H1 (cell line): ENCODE results near the gene USP12. TPM values are rescaled to one million over a fixed set of nuclear protein-coding genes. Genes with fewer than 3 reads are reported as not detected.

Source experiments
- CTCF ChIA-PET: fragments of 300-600 bp; sonication (Branson Sonifier 250); formaldehyde crosslinking; loops from one replicate; lab custom pipeline; 2021; ENCODE audit not compliant: partially characterized antibody; lab: Charles Lee
- POLR2A ChIA-PET: fragments of 300-600 bp; sonication (Branson Sonifier 250); formaldehyde crosslinking; loops from one replicate; lab custom pipeline; 2021; ENCODE audit warnings: inconsistent platforms; ENCODE audit not compliant: partially characterized antibody; lab: Charles Lee
- DNase-seq, 2 experiments: peaks; one replicate each; pipeline versions ENCODE4 v3.0.0 to v3.0.0-alpha.2; 2010 to 2022; ENCODE audit warnings: low spot score in 2 of 2, low read depth in 1 of 2, mixed read lengths in 1 of 2
- FAIRE-seq: peaks from 2 replicates; lab custom pipeline; 2011; peaks lifted over from hg19 to GRCh38; lab: Jason Lieb, UNC
- H2AFZ ChIP-seq: 2 replicates; pipeline ENCODE4 v1.8.1; 2012; ENCODE audit warnings: low read length, inconsistent platforms
- H2AK5ac ChIP-seq: 2 replicates; pipeline ENCODE4 v1.6.1; 2013; ENCODE audit warnings: low read depth, low read length
- H2BK120ac ChIP-seq: replicated peaks from 2 replicates; pipeline ENCODE3; 2013; ENCODE audit warnings: low read depth, low read length, inconsistent platforms
- H2BK12ac ChIP-seq: 2 replicates; pipeline ENCODE4 v1.6.1; 2013; ENCODE audit warnings: low read depth, low read length
- H2BK15ac ChIP-seq: 2 replicates; pipeline ENCODE4 v1.6.1; 2013; ENCODE audit warnings: low read length
- H2BK20ac ChIP-seq: 2 replicates; pipeline ENCODE4 v1.6.1; 2013; ENCODE audit warnings: low read length
- H2BK5ac ChIP-seq: 2 replicates; pipeline ENCODE4 v1.6.1; 2013; ENCODE audit warnings: low read depth, low read length
- H3K14ac ChIP-seq: 2 replicates; pipeline ENCODE4 v1.6.1; 2013; ENCODE audit warnings: inconsistent platforms; ENCODE audit not compliant: insufficient read length
- H3K18ac ChIP-seq: 2 replicates; pipeline ENCODE4 v1.6.1; 2013; ENCODE audit warnings: low read length; ENCODE audit errors: extremely low read depth
- H3K23ac ChIP-seq: 2 replicates; pipeline ENCODE4 v1.6.1; 2013; ENCODE audit warnings: inconsistent platforms; ENCODE audit not compliant: insufficient read length
- H3K23me2 ChIP-seq: 2 replicates; pipeline ENCODE4 v1.6.1; 2013; ENCODE audit warnings: low read depth, low read length
- H3K27ac ChIP-seq: 2 replicates; pipeline ENCODE4 v1.6.1; 2011; ENCODE audit warnings: low read depth, low read length, inconsistent platforms
- H3K27me3 ChIP-seq, 4 experiments: replicated peaks in 1 of 4; 1 replicate in 1 of 4; 2 replicates in 3 of 4; pipeline versions ENCODE4 v1.6.1 to v1.8.1; 2011 to 2013; ENCODE audit warnings: low read length in 3 of 4, mild to moderate bottlenecking in 3 of 4, inconsistent platforms in 2 of 4, mixed read lengths in 2 of 4, moderate library complexity in 1 of 4; ENCODE audit not compliant: control insufficient read depth in 3 of 4, insufficient read depth in 3 of 4; ENCODE audit errors: extremely low read depth in 1 of 4
- H3K36me3 ChIP-seq, 4 experiments: 2 replicates each; pipeline versions ENCODE4 v1.6.1 to v1.8.1; 2011 to 2013; ENCODE audit warnings: mild to moderate bottlenecking in 4 of 4, low read length in 3 of 4, moderate library complexity in 2 of 4, control low read depth in 1 of 4, inconsistent platforms in 1 of 4; ENCODE audit not compliant: insufficient read depth in 4 of 4, control insufficient read depth in 2 of 4
- H3K4ac ChIP-seq: replicated peaks from 2 replicates; pipeline ENCODE3; 2013; ENCODE audit warnings: low read length, low read depth, mixed read lengths, inconsistent platforms; ENCODE audit not compliant: insufficient read length
- H3K4me1 ChIP-seq, 4 experiments: replicated peaks in 1 of 4; 1 replicate in 1 of 4; 2 replicates in 3 of 4; pipeline versions ENCODE4 v1.6.1 to v1.8.1; 2011 to 2013; ENCODE audit warnings: low read length in 3 of 4, inconsistent platforms in 2 of 4, mixed read lengths in 1 of 4; ENCODE audit not compliant: insufficient read depth in 4 of 4, control insufficient read depth in 3 of 4
- H3K4me2 ChIP-seq, 2 experiments: 2 replicates each; pipeline versions ENCODE4 v1.6.1 to v1.8.1; 2011 to 2013; ENCODE audit warnings: low read depth in 2 of 2, low read length in 2 of 2, control low read depth in 1 of 2, inconsistent platforms in 1 of 2, mild to moderate bottlenecking in 1 of 2; ENCODE audit not compliant: insufficient read depth in 1 of 2
- H3K4me3 ChIP-seq, 4 experiments: fragments of 200-600, 300-600 bp in 1 of 4; sonication (generic), shearing (Covaris generic), sonication (Bioruptor Twin) in 1 of 4; 2 replicates each; pipeline versions ENCODE4 v1.5.1 to v1.8.1; 2011 to 2016; ENCODE audit warnings: low read length in 4 of 4, low read depth in 3 of 4, control low read depth in 2 of 4, inconsistent platforms in 2 of 4, mild to moderate bottlenecking in 2 of 4, mixed read lengths in 1 of 4, moderate library complexity in 1 of 4; ENCODE audit not compliant: insufficient read depth in 2 of 4; ENCODE audit errors: extremely low read depth in 1 of 4
- H3K56ac ChIP-seq: replicated peaks from 2 replicates; pipeline ENCODE3; 2013; ENCODE audit warnings: low read depth, mild to moderate bottlenecking, mixed read lengths, low read length, inconsistent platforms; ENCODE audit not compliant: insufficient read length
- H3K79me1 ChIP-seq: 2 replicates; pipeline ENCODE4 v1.6.1; 2013; ENCODE audit warnings: low read depth, low read length, control low read depth
- H3K79me2 ChIP-seq, 2 experiments: 2 replicates each; pipeline versions ENCODE4 v1.6.1 to v1.8.1; 2012 to 2013; ENCODE audit warnings: low read length in 2 of 2, mild to moderate bottlenecking in 2 of 2, inconsistent platforms in 1 of 2; ENCODE audit not compliant: insufficient read depth in 2 of 2, control insufficient read depth in 1 of 2
- H3K9ac ChIP-seq, 4 experiments: replicated peaks in 1 of 4; 1 replicate in 1 of 4; 2 replicates in 3 of 4; pipeline versions ENCODE4 v1.6.1 to v1.8.1; 2011 to 2013; ENCODE audit warnings: low read depth in 3 of 4, low read length in 3 of 4, control low read depth in 2 of 4, mild to moderate bottlenecking in 2 of 4, moderate library complexity in 2 of 4, inconsistent platforms in 1 of 4; ENCODE audit errors: extremely low read depth in 1 of 4
- H3K9me3 ChIP-seq, 2 experiments: 2 replicates each; pipeline versions ENCODE4 v1.6.1 to v1.8.1; 2012 to 2013; ENCODE audit warnings: mild to moderate bottlenecking in 2 of 2, moderate library complexity in 2 of 2, control low read depth in 1 of 2, inconsistent platforms in 1 of 2, low read depth in 1 of 2, low read length in 1 of 2, mixed read lengths in 1 of 2; ENCODE audit not compliant: insufficient read depth in 2 of 2
- H4K20me1 ChIP-seq, 2 experiments: replicated peaks in 1 of 2; 2 replicates each; pipeline versions ENCODE3 to v1.8.1; 2011 to 2013; ENCODE audit warnings: inconsistent platforms in 2 of 2, low read length in 2 of 2, mild to moderate bottlenecking in 1 of 2; ENCODE audit not compliant: insufficient read depth in 2 of 2, control insufficient read depth in 1 of 2
- H4K5ac ChIP-seq: 2 replicates; pipeline ENCODE4 v1.6.1; 2013; ENCODE audit warnings: low read length, low read depth, mixed read lengths, inconsistent platforms; ENCODE audit not compliant: insufficient read length
- H4K8ac ChIP-seq: 2 replicates; pipeline ENCODE4 v1.8.0; 2013; ENCODE audit warnings: mild to moderate bottlenecking, moderate library complexity, low read length, inconsistent platforms; ENCODE audit not compliant: insufficient read depth; ENCODE audit errors: extremely low read depth
- H4K91ac ChIP-seq: replicated peaks from 2 replicates; pipeline ENCODE3; 2013; ENCODE audit warnings: low read length, mixed read lengths, inconsistent platforms; ENCODE audit not compliant: insufficient read length
- FOSL1 ChIP-seq: IDR thresholded peaks from 2 replicates; pipeline ENCODE4 v1.6.1; 2011; ENCODE audit warnings: mild to moderate bottlenecking, low read depth, low read length, moderate library complexity; ENCODE audit not compliant: insufficient read depth
- MAFK ChIP-seq: IDR thresholded peaks from 2 replicates; pipeline ENCODE4 v1.6.1; 2012; ENCODE audit warnings: low read depth, mild to moderate bottlenecking, improper control_type of control experiment, low read length
- NANOG ChIP-seq: IDR thresholded peaks from 2 replicates; pipeline ENCODE4 v1.6.1; 2011; ENCODE audit warnings: low read length, low read depth, mild to moderate bottlenecking, inconsistent platforms; ENCODE audit not compliant: insufficient read depth, poor library complexity, severe bottlenecking
- SAP30 ChIP-seq: fragments of 300-600 bp; sonication (generic); IDR thresholded peaks from 2 replicates; pipeline ENCODE4 v1.7.1; 2012; ENCODE audit warnings: low read length, moderate library complexity, mild to moderate bottlenecking, inconsistent platforms; ENCODE audit not compliant: insufficient read depth, insufficient replicate concordance
- WGBS, 2 experiments: shearing (Covaris generic) in 1 of 2; methylation state at CpG; one replicate each; pipeline versions ENCODE4 v1.1.6 to v1.1.7; 2013 to 2015; ENCODE audit warnings: low lambda C conversion rate in 2 of 2, mixed read lengths in 2 of 2, inconsistent platforms in 1 of 2, low coverage in 1 of 2, missing lambda C conversion rate in 1 of 2; ENCODE audit not compliant: insufficient replicate concordance in 2 of 2, insufficient coverage in 1 of 2, insufficient read length in 1 of 2; ENCODE audit errors: extremely low coverage in 1 of 2, missing lambda C conversion rate in 1 of 2; 5-methylcytosine and 5-hydroxymethylcytosine counted together
- polyA plus RNA-seq, 7 experiments: library from polyadenylated mRNA; depleted of rRNA in 3 of 7; stranded (reverse) in 5 of 7; unstranded in 2 of 7; fragments of >200 nt in 5 of 7; fragments of 200-250 nt in 2 of 7; gene quantifications; 1 replicate in 5 of 7; 2 replicates in 1 of 7; 4 replicates in 1 of 7; pipeline versions ENCODE4 v1.2.1 to v1.2.3, GENCODE V29; 2011 to 2013; ENCODE audit warnings: missing spikeins in 2 of 7, mixed read lengths in 2 of 7
- total RNA-seq: library from RNA; stranded (reverse); fragmentation: NEBNext Ultra II Directional; extraction: Animal tissue kit (Norgen Biotek cat#: 25700); gene quantifications from 2 replicates; pipeline ENCODE4 v1.2.1, GENCODE V29; 2021

USP12 gene
- total and polyA plus RNA-seq, 2 of the 8 experiments (the other 6 are each of a cell fraction or from before 2014, with no cell fraction given) = 4.0 to 30.0 TPM

- peak overlapping the region; percentile 11 for H3K14ac ChIP-seq
- no peak overlapping the region for H3K4me3 ChIP-seq
- no peak overlapping the region for H4K5ac ChIP-seq
- DNase-seq = no peak
- H4K20me1 ChIP-seq = peaks cover 0 to 2% of the 10 kb centered on the region in 2 experiments
- no peak overlapping the region for H2BK12ac ChIP-seq
- no peak overlapping the region for H3K56ac ChIP-seq
- H3K27ac ChIP-seq = no peak overlapping the region; the same call in 1 of the 2 replicates
- no peak overlapping the region for H2BK120ac ChIP-seq
- 93% methylated on average over 6 of the region's 6 CpGs; no CpG with 5 or more reads in 1 of the 2 experiments for WGBS, 2 experiments
- H2AK5ac ChIP-seq = no peak overlapping the region
- H3K79me1 ChIP-seq = peaks cover 2% of the 10 kb centered on the region; the same call in 1 of the 2 replicates
- no peak overlapping the region for H2BK20ac ChIP-seq
- no peak overlapping the region for H4K8ac ChIP-seq
- H2AFZ ChIP-seq = no peak overlapping the region
- H3K9me3 ChIP-seq = no peaks in the 10 kb centered on the region
- no peak overlapping the region for H3K9ac ChIP-seq
- H3K4ac ChIP-seq = no peak overlapping the region
- no peak overlapping the region for H3K18ac ChIP-seq
- no peaks in the 10 kb centered on the region for H3K23me2 ChIP-seq
- TF ChIP-seq NANOG = no peak
- TF ChIP-seq MAFK = no peak
- no peak for TF ChIP-seq FOSL1
- no peak for TF ChIP-seq SAP30
- no peak for FAIRE-seq
- no peak overlapping the region for H3K4me2 ChIP-seq
- no peak overlapping the region for H4K91ac ChIP-seq
- no peak overlapping the region for H2BK5ac ChIP-seq
- no peak overlapping the region for H3K23ac ChIP-seq
- H3K36me3 ChIP-seq = peaks cover 0 to 4% (median 0%) of the 10 kb centered on the region in 4 experiments; a peak in 2 of 8 replicates
- ChIA-PET CTCF (no interaction called here), POLR2A (interaction anchor here (1.5 kb wide), 1 partner anchor 171 kb away, joined by 4 read pairs; the partner anchor contains the start of gene RPL21)
- H3K27me3 ChIP-seq = no peaks in the 10 kb centered on the region
- no peak overlapping the region for H2BK15ac ChIP-seq
- peaks cover 0 to 3% (median 1%) of the 10 kb centered on the region in 4 experiments; a peak in 2 of 7 replicates for H3K4me1 ChIP-seq
- no peaks in the 10 kb centered on the region for H3K79me2 ChIP-seq
Measured at GRCh38 chr13:27080018-27080948, 91.3 kb downstream of the USP12 start.
